IPS DF 19.7 (cell line): Measurements from ENCODE around the gene TVP23C.

Experiments
- DNase-seq: peaks from one replicate; pipeline ENCODE4 v3.0.0-alpha.2; 2013; ENCODE audit warnings: low read depth, low spot score

Gene TVP23C

DNA sequence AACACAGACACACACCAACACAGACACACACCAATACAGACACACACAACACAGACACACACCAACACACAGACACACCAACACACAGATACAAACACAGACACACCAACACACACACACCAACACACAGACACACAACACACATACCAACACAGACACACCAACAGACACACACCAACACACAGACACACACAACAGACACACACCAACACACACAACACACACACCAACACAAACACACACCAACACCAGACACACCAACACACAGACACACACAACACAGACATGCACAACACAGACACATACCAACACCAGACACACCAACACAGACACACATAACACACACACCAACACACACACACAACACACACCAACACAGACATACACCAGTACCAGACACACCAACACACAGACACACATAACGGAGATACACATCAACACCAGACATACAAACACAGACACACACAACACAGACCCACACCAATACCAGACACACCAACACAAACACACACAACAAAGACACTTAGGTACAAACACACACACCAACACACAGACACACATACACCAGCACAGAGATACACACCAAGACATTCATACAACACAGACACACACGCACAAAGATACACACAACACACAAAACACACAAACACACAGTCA, 98.1 kb downstream of the TVP23C start:
- no peak for DNase-seq

DNA sequence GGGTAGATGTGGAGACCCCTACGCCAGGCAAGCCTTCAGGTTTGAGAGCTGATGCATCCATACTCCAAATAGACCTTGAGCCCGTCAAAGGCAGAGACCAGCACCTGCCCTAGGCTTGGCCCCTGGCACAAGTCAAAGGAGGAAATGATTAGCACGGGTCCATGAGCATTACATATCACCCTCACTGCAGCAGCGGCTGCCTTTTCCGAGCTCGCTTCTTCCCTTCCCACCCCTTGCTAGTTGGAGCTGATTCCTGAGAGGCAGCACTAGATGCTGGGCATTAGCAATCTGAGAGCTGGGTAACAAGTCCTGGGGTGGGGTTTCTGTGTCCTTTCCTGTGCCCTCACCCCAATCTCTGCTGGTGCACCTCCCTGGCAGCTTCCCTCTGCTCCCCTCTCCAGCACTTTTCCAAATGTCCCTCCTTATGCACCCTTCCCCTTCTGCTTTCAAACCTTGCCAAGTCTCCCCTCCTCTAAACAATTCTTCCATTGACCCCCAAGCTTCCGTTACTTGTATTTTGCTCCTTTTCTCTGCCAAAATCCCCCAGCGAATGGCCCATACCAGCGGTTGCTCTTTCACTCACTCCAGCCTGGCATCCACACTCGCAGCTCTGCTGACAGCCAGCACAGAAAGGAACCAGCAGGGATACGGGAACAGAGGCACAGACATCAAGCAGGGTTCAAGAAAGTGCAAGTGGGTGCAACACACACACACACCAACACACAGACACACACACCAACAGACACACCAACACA, 98.9 kb downstream of the TVP23C start:
- no peak for DNase-seq

DNA sequence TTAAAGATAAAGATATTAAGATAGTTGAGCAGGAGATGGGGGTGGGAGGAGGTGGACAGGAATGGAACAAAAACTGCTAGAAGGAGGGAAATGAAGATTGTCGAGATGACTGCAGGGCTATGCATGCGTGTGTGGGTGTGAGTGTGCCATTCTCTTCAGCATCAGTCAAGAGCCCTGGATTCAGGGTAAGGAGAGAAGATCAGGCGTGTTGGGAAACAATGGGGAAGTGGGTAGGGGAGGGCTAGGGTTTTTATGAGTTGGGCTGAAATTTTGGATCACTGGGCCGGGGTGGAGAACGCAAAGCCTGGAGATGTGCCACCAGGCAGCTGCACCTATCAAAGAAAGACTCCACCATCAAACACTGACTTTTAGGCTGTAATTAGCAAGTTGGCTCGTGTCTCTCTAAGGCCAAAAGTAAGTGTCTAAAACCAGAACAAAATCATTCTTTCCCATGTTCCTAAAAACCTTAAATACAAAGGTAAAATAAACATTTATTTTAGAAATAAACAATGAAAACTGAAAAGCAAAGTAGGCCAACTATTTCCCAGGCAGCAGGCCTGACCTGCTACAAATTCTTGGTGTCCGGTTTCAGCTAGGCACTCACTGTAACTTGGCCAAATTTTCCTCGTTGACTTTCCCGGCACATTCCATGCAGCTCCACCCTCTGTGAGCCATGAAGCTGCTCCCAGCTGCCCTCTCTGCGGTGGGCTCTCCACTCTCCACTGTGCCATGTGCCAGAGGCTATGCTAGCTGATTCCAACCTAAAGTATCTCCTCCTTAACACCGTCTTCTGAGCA, 100.1 kb downstream of the TVP23C start:
- DNase-seq = no peak

DNA sequence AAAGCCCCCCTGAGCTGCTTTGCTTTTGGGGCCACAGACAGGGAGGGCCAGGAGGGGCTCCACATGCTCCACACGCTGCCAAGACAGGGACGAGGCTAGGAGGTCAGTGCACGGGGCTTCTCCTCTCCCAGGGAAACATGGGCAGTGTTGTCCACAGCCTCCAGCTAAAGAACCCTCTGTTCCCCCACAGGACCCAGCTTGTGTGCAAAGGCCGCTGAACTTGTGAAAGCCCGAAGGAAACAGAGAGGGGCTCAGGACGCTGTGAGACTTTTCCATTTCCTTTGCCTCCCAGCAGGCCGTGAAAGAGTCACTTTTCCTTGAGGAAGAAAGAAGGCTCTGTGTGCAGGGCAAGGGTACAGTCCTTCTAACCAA, 105.6 kb downstream of the TVP23C start:
- no peak for DNase-seq

DNA sequence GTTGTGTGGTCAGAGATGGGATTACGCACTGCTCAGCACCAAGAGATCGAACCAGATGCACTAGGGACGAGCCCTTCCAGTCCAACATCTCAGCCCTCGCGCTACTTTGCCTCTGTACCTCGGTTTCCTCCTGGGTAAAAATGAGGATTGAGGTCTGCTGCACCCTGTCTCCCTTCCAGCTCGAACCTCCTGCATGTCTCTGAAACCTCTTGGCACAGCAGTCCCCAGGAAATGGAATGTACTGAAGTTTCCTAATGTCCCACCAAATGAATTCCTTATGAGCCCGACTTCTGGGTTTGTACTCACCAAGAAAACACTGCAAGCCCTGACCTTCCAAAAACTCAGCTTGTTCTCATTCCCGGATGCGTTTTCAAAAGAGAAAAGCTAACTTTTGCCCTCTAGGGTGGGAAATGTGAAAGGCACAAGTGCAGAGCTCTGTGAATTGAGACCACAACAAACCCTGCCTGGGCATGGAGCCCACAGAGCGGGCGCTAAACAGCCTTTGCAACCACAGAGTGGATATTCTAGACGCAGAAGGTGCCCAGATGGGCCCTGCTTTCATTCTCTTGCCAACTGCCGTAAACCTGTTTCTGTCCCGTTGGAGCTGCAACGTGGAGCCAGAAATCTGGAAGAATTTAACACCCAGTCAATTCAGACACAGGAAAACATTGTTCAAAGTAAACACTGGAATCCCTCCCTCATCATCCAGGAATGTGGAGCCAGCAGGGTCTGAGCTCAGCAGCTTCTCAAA, 106.1 kb downstream of the TVP23C start:
- DNase-seq = no peak

DNA sequence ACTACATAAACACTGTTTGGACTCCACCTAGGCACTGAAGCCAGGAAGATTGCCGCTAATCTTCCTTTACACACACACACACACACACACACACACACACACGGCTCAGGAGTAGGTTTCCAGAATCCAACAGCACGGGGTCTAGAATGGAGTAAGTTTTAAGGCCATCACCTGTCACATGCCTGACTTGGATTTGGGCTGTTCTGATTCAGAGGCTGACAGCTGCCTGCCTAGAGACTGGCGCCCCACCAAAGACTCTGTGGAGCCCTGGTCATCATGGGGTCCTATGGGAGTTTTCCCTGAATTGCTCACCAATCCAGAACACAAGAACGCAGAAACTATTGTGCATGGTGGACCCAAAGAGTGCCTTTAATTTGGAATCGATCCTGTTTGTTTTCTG, 106.8 kb downstream of the TVP23C start:
- no peak for DNase-seq

DNA sequence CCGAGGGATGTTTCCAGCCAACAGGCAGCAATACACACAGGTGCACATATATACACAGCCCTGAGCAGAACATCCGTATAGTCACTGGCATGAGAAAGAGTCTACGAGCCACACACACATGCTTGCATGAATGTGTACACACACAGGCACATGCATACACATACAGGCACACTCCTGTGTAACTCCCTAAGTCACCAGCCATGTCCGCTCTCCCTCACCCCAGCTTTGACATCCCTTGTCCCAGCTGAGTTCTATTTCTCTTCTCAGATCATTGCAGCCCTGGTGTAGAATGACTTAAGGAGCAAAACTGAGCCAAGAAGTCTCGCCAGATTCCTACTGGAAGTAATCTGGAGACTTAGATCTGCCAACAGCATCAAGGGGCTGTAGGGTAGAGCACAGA, 108.9 kb downstream of the TVP23C start:
- no peak for DNase-seq

DNA sequence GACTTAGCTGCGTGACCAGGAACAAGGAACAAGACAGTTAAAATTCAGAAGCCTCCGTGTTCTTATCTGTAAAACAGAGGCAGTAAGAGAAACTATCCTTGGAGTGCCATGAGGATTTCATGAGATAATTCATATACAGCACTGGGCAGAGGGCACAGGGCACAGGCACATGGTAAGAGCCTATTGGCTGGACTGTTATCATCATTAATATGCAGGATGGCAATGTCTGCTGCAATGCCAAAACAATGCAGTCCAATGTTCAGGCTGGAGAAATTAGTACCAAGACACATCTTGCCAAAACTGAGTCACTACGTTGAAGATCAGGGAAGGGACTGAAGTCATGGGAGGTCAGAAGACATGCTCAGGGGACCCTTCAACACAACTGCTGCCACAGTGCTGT, 109.5 kb downstream of the TVP23C start:
- DNase-seq = no peak

DNA sequence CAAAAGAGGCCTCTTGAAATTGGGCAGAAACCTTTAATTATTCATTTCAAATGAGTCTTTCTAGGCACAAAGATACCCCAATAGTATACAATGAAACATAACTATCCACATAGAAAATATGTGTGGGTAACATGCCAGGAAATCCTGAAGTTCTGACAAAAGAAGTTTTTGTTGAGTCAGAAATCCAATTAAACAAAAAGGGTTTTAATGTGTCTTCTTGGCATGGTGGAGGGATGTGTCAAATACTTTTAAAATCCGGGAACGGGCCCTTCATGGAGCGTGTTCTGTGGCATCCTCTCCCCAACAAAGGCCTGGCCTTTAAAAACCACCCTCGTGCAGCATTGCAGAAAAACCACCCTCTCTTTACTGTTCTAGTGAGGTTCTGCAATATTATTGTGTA, 110.0 kb downstream of the TVP23C start:
- DNase-seq = no peak

DNA sequence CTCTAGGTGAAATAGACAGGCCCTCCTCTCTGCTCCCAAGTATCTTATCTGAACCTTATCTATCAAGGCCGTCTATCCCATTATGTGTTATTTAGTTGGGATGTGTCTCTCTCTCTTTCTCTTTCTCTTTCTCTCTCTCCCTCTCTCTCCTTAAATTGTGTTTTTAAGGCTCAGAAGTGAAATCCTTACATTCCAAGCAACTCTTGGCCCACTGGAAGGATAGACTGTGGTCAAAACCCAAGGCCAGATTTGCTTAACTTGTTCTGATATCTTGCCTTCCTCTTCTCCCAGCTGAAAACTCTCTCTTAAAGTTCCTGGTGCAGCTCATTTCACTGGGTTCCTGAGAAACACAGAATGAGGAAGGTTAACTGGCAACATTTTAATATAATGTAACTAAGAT, 110.5 kb downstream of the TVP23C start:
- DNase-seq = no peak
